ENCODE results near the gene CLECL1.
"Not testable (repeated sequence)": the region's sequence is repeated elsewhere in the genome, so short reads cannot be mapped to it uniquely, and the experiment has no call there.

DNA sequence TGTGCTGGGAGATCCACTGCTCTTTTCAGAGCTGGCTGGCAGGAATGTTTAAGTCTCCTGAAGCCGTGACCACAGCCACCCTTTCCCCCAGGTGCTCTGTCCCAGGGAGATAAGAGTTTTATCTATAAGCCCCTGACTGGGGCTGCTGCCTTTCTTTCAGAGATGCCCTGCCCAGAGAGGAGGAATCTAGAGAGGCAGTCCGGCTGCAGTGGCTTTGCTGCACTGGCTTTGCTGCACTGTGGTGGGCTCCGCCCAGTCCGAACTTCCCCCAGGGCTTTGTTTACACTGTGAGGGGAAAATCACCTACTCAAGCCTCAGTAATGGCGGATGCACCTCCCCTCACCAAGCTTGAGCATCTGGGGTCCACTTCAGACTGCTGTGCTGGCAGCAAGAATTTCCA is 47.5 kb downstream of the CLECL1 start:
- TF ChIP-seq, protein P1, sequence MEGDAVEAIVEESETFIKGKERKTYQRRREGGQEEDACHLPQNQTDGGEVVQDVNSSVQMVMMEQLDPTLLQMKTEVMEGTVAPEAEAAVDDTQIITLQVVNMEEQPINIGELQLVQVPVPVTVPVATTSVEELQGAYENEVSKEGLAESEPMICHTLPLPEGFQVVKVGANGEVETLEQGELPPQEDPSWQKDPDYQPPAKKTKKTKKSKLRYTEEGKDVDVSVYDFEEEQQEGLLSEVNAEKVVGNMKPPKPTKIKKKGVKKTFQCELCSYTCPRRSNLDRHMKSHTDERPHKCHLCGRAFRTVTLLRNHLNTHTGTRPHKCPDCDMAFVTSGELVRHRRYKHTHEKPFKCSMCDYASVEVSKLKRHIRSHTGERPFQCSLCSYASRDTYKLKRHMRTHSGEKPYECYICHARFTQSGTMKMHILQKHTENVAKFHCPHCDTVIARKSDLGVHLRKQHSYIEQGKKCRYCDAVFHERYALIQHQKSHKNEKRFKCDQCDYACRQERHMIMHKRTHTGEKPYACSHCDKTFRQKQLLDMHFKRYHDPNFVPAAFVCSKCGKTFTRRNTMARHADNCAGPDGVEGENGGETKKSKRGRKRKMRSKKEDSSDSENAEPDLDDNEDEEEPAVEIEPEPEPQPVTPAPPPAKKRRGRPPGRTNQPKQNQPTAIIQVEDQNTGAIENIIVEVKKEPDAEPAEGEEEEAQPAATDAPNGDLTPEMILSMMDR (conservative IDR thresholded peaks at IDR 0.05; ENCODE audit: low read length) = not testable (repeated sequence)
- not testable (repeated sequence) for TF ChIP-seq EZH2phosphoT487 (IDR thresholded peaks at IDR 0.05; ENCODE audit: borderline replicate concordance, low read depth, low read length)
